OCI-LY1 (cell line): ENCODE results near the gene ADARB2.

Experiments used
- H2AFZ ChIP-seq: fragments of 200-600 bp; sonication (generic), shearing (Covaris generic); 2 replicates; pipeline ENCODE4 v1.6.0; 2014; ENCODE audit warnings: antibody characterized with exemption, mild to moderate bottlenecking, low read length
- H3F3A ChIP-seq: fragments of 200-600 bp; sonication (generic), shearing (Covaris generic); 2 replicates; pipeline ENCODE4 v1.6.0; 2014; ENCODE audit warnings: mild to moderate bottlenecking, antibody characterized with exemption, low read length, moderate library complexity; ENCODE audit not compliant: insufficient read depth
- H3K27ac ChIP-seq: fragments of 200-600 bp; sonication (generic); 2 replicates; pipeline ENCODE4 v1.5.1; 2014; ENCODE audit warnings: low read length, mixed run types, mild to moderate bottlenecking, low read depth; ENCODE audit not compliant: poor library complexity, severe bottlenecking
- H3K27me3 ChIP-seq: fragments of 200-600 bp; sonication (generic); 2 replicates; pipeline ENCODE4 v1.6.0; 2014; ENCODE audit warnings: antibody characterized with exemption, mild to moderate bottlenecking, low read length, moderate library complexity; ENCODE audit not compliant: insufficient read depth
- H3K36me3 ChIP-seq: fragments of 200-600 bp; sonication (generic); 2 replicates; pipeline ENCODE4 v1.6.1; 2014; ENCODE audit warnings: mild to moderate bottlenecking, antibody characterized with exemption, low read length, moderate library complexity, mixed read lengths; ENCODE audit not compliant: insufficient read depth
- H3K4me1 ChIP-seq: fragments of 200-600 bp; sonication (generic); 2 replicates; pipeline ENCODE4 v1.5.1; 2014; ENCODE audit warnings: mild to moderate bottlenecking, low read length, moderate library complexity; ENCODE audit not compliant: insufficient read depth, severe bottlenecking
- H3K4me2 ChIP-seq: fragments of 200-600 bp; sonication (generic), shearing (Covaris generic); 2 replicates; pipeline ENCODE4 v1.6.1; 2014; ENCODE audit warnings: low read length
- H3K4me3 ChIP-seq: fragments of 200-600 bp; sonication (generic); 2 replicates; pipeline ENCODE4 v1.5.1; 2014; ENCODE audit warnings: low read length, low read depth, mild to moderate bottlenecking, mixed read lengths; ENCODE audit not compliant: poor library complexity, severe bottlenecking
- H3K79me2 ChIP-seq: fragments of 200-600 bp; shearing (Covaris generic); 2 replicates; pipeline ENCODE4 v1.6.1; 2016; ENCODE audit warnings: mixed run types, low read length, mixed read lengths; ENCODE audit not compliant: insufficient read depth
- H3K9ac ChIP-seq: fragments of 200-600 bp; sonication (generic), shearing (Covaris generic); 2 replicates; pipeline ENCODE4 v1.6.1; 2014; ENCODE audit warnings: mild to moderate bottlenecking, low read length, mixed read lengths
- H3K9me2 ChIP-seq: fragments of 200-600 bp; sonication (generic), shearing (Covaris generic); 2 replicates; pipeline ENCODE4 v1.6.1; 2014; ENCODE audit warnings: low read depth, mild to moderate bottlenecking, low read length, mixed read lengths
- H3K9me3 ChIP-seq: fragments of 200-600 bp; shearing (Covaris generic); 2 replicates; pipeline ENCODE4 v1.6.1; 2014; ENCODE audit warnings: low read length, mixed read lengths
- H4K20me1 ChIP-seq: fragments of 200-600 bp; sonication (generic), shearing (Covaris generic); 2 replicates; pipeline ENCODE4 v1.6.0; 2016; ENCODE audit warnings: mild to moderate bottlenecking, low read length; ENCODE audit not compliant: insufficient read depth
- EZH2 ChIP-seq: fragments of 200-600 bp; sonication (generic), shearing (Covaris generic); IDR thresholded peaks from 2 replicates; pipeline ENCODE4 v1.8.0; 2017; ENCODE audit warnings: borderline replicate concordance, mixed run types, mild to moderate bottlenecking, antibody characterized with exemption, low read length, moderate library complexity, mixed read lengths
- TF ChIP-seq, protein P1 (sequence below): fragments of 200-600 bp; sonication (generic), shearing (Covaris generic); IDR thresholded peaks from 2 replicates; pipeline ENCODE4 v1.5.1; 2017; ENCODE audit warnings: mild to moderate bottlenecking, antibody characterized with exemption, low read length, moderate library complexity, mixed read lengths

The ADARB2 gene

GRCh38 chr10:1673568-1674345, 63.6 kb downstream of the ADARB2 start:
- TF ChIP-seq EZH2, result no peak
- TF ChIP-seq, protein P1, sequence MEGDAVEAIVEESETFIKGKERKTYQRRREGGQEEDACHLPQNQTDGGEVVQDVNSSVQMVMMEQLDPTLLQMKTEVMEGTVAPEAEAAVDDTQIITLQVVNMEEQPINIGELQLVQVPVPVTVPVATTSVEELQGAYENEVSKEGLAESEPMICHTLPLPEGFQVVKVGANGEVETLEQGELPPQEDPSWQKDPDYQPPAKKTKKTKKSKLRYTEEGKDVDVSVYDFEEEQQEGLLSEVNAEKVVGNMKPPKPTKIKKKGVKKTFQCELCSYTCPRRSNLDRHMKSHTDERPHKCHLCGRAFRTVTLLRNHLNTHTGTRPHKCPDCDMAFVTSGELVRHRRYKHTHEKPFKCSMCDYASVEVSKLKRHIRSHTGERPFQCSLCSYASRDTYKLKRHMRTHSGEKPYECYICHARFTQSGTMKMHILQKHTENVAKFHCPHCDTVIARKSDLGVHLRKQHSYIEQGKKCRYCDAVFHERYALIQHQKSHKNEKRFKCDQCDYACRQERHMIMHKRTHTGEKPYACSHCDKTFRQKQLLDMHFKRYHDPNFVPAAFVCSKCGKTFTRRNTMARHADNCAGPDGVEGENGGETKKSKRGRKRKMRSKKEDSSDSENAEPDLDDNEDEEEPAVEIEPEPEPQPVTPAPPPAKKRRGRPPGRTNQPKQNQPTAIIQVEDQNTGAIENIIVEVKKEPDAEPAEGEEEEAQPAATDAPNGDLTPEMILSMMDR, result no peak

DNA sequence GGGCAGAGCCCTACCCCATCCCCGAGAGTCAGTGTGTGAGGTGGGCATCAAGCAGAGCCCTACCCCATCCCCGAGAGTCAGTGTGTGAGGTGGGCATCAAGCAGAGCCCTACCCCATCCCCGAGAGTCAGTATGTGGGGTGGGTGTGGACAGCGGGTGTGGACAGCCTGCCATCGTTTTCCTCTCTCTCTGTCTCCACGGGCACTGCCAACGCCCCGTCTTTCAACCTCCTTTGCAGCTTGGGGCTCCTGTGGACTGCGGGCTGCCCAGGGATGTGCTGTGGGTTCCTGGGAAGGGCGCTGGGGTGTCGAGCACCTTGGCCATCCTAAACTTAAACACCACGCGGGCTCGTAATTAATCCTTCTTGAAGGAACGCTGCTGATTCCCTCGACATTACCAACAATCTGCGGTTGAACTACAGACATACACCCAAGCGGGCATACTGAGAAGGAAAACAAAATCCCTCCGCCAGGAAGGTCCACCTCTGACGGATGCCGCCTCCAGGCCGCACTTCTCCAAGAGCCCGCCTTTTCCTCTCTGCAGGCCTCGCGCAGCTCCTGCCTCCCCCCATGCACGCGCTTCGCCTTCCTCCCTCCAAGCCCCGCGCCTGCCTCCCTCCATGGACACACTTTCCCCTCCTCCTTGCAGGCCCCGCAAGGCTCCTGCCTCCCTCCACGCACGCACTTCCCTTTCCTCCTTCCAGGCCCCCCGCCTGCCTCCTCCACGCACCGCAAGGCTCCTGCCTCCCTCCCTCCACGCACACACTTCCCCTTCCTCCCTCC, 65.1 kb downstream of the ADARB2 start:
- Histone ChIP-seq H2AFZ (no peak overlapping the region), H3K9ac (no peak overlapping the region), H3K4me1 (peaks cover 33% of the 10 kb centered on the region), H4K20me1 (no peaks in the 10 kb centered on the region), H3K4me2 (no peak overlapping the region), H3K4me3 (no peak overlapping the region), H3F3A (0 out of 2 replicates have a peak, but pooled peaks cover 3% of the 10 kb centered on the region), H3K27ac (no peak overlapping the region), H3K27me3 (no peaks in the 10 kb centered on the region; the same call in 1 of the 2 replicates), H3K79me2 (no peaks in the 10 kb centered on the region), H3K9me2 (no peaks in the 10 kb centered on the region), H3K9me3 (no peaks in the 10 kb centered on the region), H3K36me3 (no peaks in the 10 kb centered on the region)
- TF ChIP-seq, protein P1, result no peak
- TF ChIP-seq EZH2, result no peak

More at GRCh38 chr10:1673568-1674345, 63.6 kb downstream of the ADARB2 start:
- peaks cover 49% of the 10 kb centered on the region for H3K4me1 ChIP-seq
- 0 out of 2 replicates have a peak, but pooled peaks cover 3% of the 10 kb centered on the region for H3F3A ChIP-seq
- no peak overlapping the region for H3K9ac ChIP-seq
- H3K36me3 ChIP-seq, result peaks cover 2% of the 10 kb centered on the region; the same call in 1 of the 2 replicates
- H3K27ac ChIP-seq, result no peak overlapping the region
- H3K9me3 ChIP-seq, result no peaks in the 10 kb centered on the region
- no peaks in the 10 kb centered on the region for H4K20me1 ChIP-seq
- no peak overlapping the region for H2AFZ ChIP-seq
- peak overlapping the region; percentile 26; the same call in 1 of the 2 replicates for H3K4me2 ChIP-seq
- H3K79me2 ChIP-seq, result no peaks in the 10 kb centered on the region
- H3K27me3 ChIP-seq, result no peaks in the 10 kb centered on the region; the same call in 1 of the 2 replicates
- no peaks in the 10 kb centered on the region for H3K9me2 ChIP-seq
- H3K4me3 ChIP-seq, result no peak overlapping the region

- H3F3A ChIP-seq, result 0 out of 2 replicates have a peak, but pooled peaks cover 3% of the 10 kb centered on the region
- no peaks in the 10 kb centered on the region for H4K20me1 ChIP-seq
- no peak overlapping the region for H3K9ac ChIP-seq
- no peaks in the 10 kb centered on the region for H3K9me3 ChIP-seq
- no peaks in the 10 kb centered on the region for H3K9me2 ChIP-seq
- H3K36me3 ChIP-seq, result no peaks in the 10 kb centered on the region
- H3K4me3 ChIP-seq, result no peak overlapping the region
- H3K27me3 ChIP-seq, result no peaks in the 10 kb centered on the region; the same call in 1 of the 2 replicates
- no peaks in the 10 kb centered on the region for H3K79me2 ChIP-seq
- no peak overlapping the region for H2AFZ ChIP-seq
- H3K4me2 ChIP-seq, result no peak overlapping the region
- no peak for TF ChIP-seq EZH2
- TF ChIP-seq, protein P1, result no peak
- no peak overlapping the region for H3K27ac ChIP-seq
- H3K4me1 ChIP-seq, result peaks cover 26% of the 10 kb centered on the region
These were observed 65.8 kb downstream of the ADARB2 start for GRCh38 chr10:1671366-1672000.
